GM10266 (cell line): Measurements from ENCODE around the gene ASTN2.

Source experiments
- DNase-seq: peaks from one replicate; pipeline ENCODE4 v3.0.0; 2012; ENCODE audit errors: extremely low spot score
- CTCF ChIP-seq: IDR thresholded peaks from 2 replicates; pipeline ENCODE4 v1.5.1; 2012; ENCODE audit warnings: mild to moderate bottlenecking, low read depth; ENCODE audit not compliant: control insufficient read depth, insufficient read depth; ENCODE audit errors: missing control alignments

The ASTN2 gene

GRCh38 chr9:117084221-117084620 lies 330.6 kb downstream of the ASTN2 start:
- no peak for DNase-seq
- no peak for TF ChIP-seq CTCF

GRCh38 chr9:117083559-117083958 lies 331.3 kb downstream of the ASTN2 start:
- TF ChIP-seq CTCF, result no peak

GRCh38 chr9:117081641-117082317 lies 333.1 kb downstream of the ASTN2 start:
- TF ChIP-seq CTCF, result no peak
- no peak for DNase-seq

More at GRCh38 chr9:117083559-117083958, 331.3 kb downstream of the ASTN2 start:
- DNase-seq, result no peak

- no peak for TF ChIP-seq CTCF
- no peak for DNase-seq
These were observed 334.0 kb downstream of the ASTN2 start for GRCh38 chr9:117080765-117081390.

GRCh38 chr9:117076571-117077290 lies 338.1 kb downstream of the ASTN2 start:
- no peak for TF ChIP-seq CTCF

GRCh38 chr9:117075636-117076035 lies 339.2 kb downstream of the ASTN2 start:
- TF ChIP-seq CTCF, result no peak

More at GRCh38 chr9:117076571-117077290, 338.1 kb downstream of the ASTN2 start:
- no peak for DNase-seq

More at GRCh38 chr9:117075636-117076035, 339.2 kb downstream of the ASTN2 start:
- no peak for DNase-seq
